CD4-positive, CD25-positive, alpha-beta regulatory T cell (primary cell): ENCODE results near the gene ELMO3. TPM values are rescaled to one million over a fixed set of nuclear protein-coding genes. Genes with fewer than 3 reads are reported as not detected.

Experiments
- ATAC-seq, 2 donors: fragments of 150-1000 bp; cut with Tn5 transposase; one replicate each; pipeline ENCODE4 v1.10.0; 2021; ENCODE audit warnings: low read depth in 2 of 2, moderate number of reproducible peaks in 2 of 2, moderate library complexity in 1 of 2
- DNase-seq, 3 donors: peaks; one replicate each; pipeline versions ENCODE4 v3.0.0 to v3.0.0-alpha.2; 2012 to 2022; ENCODE audit warnings: mixed read lengths in 1 of 3
- H3K27ac ChIP-seq: one replicate; pipeline ENCODE4 v1.7.0; 2013; ENCODE audit warnings: mild to moderate bottlenecking, low read length; ENCODE audit not compliant: insufficient read depth, poor library complexity, severe bottlenecking
- H3K27me3 ChIP-seq: one replicate; pipeline ENCODE4 v1.7.0; 2013; ENCODE audit warnings: low read length; ENCODE audit not compliant: control insufficient read depth, insufficient read depth
- H3K36me3 ChIP-seq: one replicate; pipeline ENCODE4 v1.7.0; 2013; ENCODE audit warnings: mild to moderate bottlenecking, low read length, moderate library complexity; ENCODE audit not compliant: control insufficient read depth, insufficient read depth
- H3K4me1 ChIP-seq: 2 replicates; pipeline ENCODE4 v1.7.0; 2013; ENCODE audit warnings: mild to moderate bottlenecking, low read length; ENCODE audit not compliant: insufficient read depth, control insufficient read depth, poor library complexity, severe bottlenecking
- H3K4me3 ChIP-seq: one replicate; pipeline ENCODE4 v1.7.0; 2013; ENCODE audit warnings: low read depth, mild to moderate bottlenecking, low read length, moderate library complexity
- H3K9me3 ChIP-seq, 2 experiments: 1 replicate in 1 of 2; 2 replicates in 1 of 2; pipeline ENCODE4 v1.7.0; 2013; ENCODE audit warnings: low read length in 2 of 2, mild to moderate bottlenecking in 1 of 2, moderate library complexity in 1 of 2; ENCODE audit not compliant: control insufficient read depth in 2 of 2
- H3K27ac Mint-ChIP-seq, 3 donors: one replicate each; pipeline ENCODE4 v1.8.0; 2020 to 2022; ENCODE audit warnings: mild to moderate bottlenecking in 3 of 3, mixed read lengths in 3 of 3, moderate library complexity in 2 of 3
- H3K27me3 Mint-ChIP-seq: one replicate; pipeline ENCODE4 v1.8.0; 2022; ENCODE audit warnings: mild to moderate bottlenecking, mixed read lengths
- H3K36me3 Mint-ChIP-seq: one replicate; pipeline ENCODE4 v1.8.0; 2020; ENCODE audit warnings: mixed read lengths
- H3K4me1 Mint-ChIP-seq, 4 donors: one replicate each; pipeline ENCODE4 v1.8.0; 2020 to 2022; ENCODE audit warnings: mixed read lengths in 4 of 4, mild to moderate bottlenecking in 1 of 4
- H3K4me3 Mint-ChIP-seq, 4 donors: one replicate each; pipeline ENCODE4 v1.8.0; 2020 to 2022; ENCODE audit warnings: mild to moderate bottlenecking in 4 of 4, mixed read lengths in 4 of 4, moderate library complexity in 3 of 4
- H3K9me3 Mint-ChIP-seq, 7 donors: one replicate each; pipeline ENCODE4 v1.8.0; 2020 to 2022; ENCODE audit warnings: mixed read lengths in 7 of 7, mild to moderate bottlenecking in 3 of 7, moderate library complexity in 2 of 7
- polyA plus RNA-seq, 4 donors: library from polyadenylated mRNA; unstranded; fragments of 300-500 nt; fragmentation: Illumina TruSeq; gene quantifications; one replicate each; pipeline ENCODE4 v1.2.3, GENCODE V29; 2021
- total RNA-seq: library from RNA; stranded (reverse); gene quantifications from one replicate; pipeline ENCODE4 v1.2.3, GENCODE V29; 2022

ELMO3 gene, protein sequence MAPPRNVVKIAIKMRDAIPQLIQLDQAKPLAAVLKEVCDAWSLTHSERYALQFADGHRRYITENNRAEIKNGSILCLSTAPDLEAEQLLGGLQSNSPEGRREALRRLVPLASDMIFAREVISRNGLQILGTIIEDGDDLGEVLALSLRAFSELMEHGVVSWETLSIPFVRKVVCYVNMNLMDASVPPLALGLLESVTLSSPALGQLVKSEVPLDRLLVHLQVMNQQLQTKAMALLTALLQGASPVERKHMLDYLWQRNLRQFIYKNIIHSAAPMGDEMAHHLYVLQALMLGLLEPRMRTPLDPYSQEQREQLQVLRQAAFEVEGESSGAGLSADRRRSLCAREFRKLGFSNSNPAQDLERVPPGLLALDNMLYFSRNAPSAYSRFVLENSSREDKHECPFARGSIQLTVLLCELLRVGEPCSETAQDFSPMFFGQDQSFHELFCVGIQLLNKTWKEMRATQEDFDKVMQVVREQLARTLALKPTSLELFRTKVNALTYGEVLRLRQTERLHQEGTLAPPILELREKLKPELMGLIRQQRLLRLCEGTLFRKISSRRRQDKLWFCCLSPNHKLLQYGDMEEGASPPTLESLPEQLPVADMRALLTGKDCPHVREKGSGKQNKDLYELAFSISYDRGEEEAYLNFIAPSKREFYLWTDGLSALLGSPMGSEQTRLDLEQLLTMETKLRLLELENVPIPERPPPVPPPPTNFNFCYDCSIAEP
- total RNA-seq (2.2 TPM), polyA plus RNA-seq (under 1 TPM in 1 of 4 donors, not detected in 3; 0.09 TPM)

- DNase-seq, result no peak
- no peak within 1 kb of the TSS for H3K27ac ChIP-seq
- ATAC-seq, result no peak
Observed at GRCh38 chr16:67199011-67199807, at the start of gene ELMO3. Gene ELMO3, plus strand, starts transcription at chr16:67199131. Its CDS starts 196 bp downstream, at chr16:67199327.

DNA sequence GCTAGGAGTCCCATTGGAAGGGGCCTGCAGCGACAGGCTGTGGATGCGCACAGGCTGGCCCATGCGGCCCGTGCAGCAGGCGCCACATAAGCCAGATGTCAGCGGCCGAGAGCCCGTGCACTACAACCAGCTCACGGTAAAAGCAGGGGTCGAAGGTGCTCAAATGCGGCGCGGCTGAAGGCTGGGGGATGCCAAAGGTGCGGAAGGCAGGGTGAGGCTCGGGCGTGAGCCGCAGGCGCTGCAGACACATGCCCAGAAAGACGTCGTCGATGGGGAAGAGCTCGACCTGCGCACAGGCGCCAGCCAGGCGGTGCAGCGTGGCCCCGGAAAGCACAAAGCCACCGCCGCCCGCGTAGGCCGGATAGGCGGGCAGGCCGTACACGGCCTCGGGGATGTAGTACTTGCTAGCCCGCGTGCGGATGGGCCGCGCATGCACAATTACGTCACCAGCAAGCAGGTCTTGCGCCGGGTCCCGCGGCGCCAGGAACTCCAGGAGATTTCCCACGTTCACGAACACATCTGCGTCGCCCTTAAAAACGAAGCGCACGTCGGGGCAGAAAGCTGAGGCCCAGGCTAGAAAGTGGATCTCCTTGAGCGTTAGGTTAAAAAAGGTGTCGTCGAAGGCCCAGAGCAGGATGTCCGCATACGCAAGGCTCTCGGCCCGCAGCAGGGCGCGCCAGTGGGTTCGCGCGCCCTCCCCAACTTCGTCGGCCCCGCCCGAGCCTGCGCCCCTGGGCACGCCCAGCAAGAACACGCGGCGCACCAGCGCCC, 49.5 kb upstream of the ELMO3 start:
- no peak overlapping the region for H3K27ac ChIP-seq
- H3K4me1 Mint-ChIP-seq, result peaks cover 0 to 25% (median 12%) of the 10 kb centered on the region in 4 donors
- no peaks in the 10 kb centered on the region for H3K27me3 ChIP-seq
- peaks cover 16% of the 10 kb centered on the region for H3K27me3 Mint-ChIP-seq
- H3K36me3 Mint-ChIP-seq, result peaks cover 37% of the 10 kb centered on the region
- DNase-seq (no peak), ATAC-seq (no peak)
- no peak overlapping the region for H3K4me3 ChIP-seq
- H3K4me1 ChIP-seq, result peaks cover 16% of the 10 kb centered on the region
- peaks cover 22% of the 10 kb centered on the region for H3K36me3 ChIP-seq
- no peaks in the 10 kb centered on the region for H3K9me3 ChIP-seq
- peak overlapping the region in 3 of 4 donors; percentile 35 to 52 (median 43) for H3K4me3 Mint-ChIP-seq
- H3K27ac Mint-ChIP-seq, result no peak overlapping the region
- H3K9me3 Mint-ChIP-seq, result no peaks in the 10 kb centered on the region

More at GRCh38 chr16:67199011-67199807, at the start of gene ELMO3:
- peak within 1 kb of the TSS in 2 of 4 donors; percentile 47 to 78 for H3K4me3 Mint-ChIP-seq
- Histone ChIP-seq H3K9me3 (no peaks in the 10 kb centered on the region), H3K4me1 (no peaks in the 10 kb centered on the region), H3K4me3 (no peak within 1 kb of the TSS), H3K36me3 (peaks cover 54% of the 10 kb centered on the region), H3K27me3 (no peaks in the 10 kb centered on the region)
- no peaks in the 10 kb centered on the region for H3K27me3 Mint-ChIP-seq
- peaks cover 27% of the 10 kb centered on the region for H3K36me3 Mint-ChIP-seq
- peaks cover 0 to 26% (median 15%) of the 10 kb centered on the region in 4 donors for H3K4me1 Mint-ChIP-seq
- H3K9me3 Mint-ChIP-seq, result no peaks in the 10 kb centered on the region
- no peak within 1 kb of the TSS for H3K27ac Mint-ChIP-seq

- H3K36me3 ChIP-seq, result peaks cover 16% of the 10 kb centered on the region
- ATAC-seq (peak; percentile 52 to 57), DNase-seq (peak in 1 of 3 donors; percentile 68)
- peaks cover 29% of the 10 kb centered on the region for H3K36me3 Mint-ChIP-seq
- H3K4me3 ChIP-seq, result no peak overlapping the region
- no peaks in the 10 kb centered on the region for H3K9me3 Mint-ChIP-seq
- H3K4me3 Mint-ChIP-seq, result peak overlapping the region in 1 of 4 donors; percentile 52
- no peak overlapping the region for H3K27ac Mint-ChIP-seq
- H3K27me3 ChIP-seq, result no peaks in the 10 kb centered on the region
- H3K4me1 Mint-ChIP-seq, result peaks cover 0 to 26% (median 12%) of the 10 kb centered on the region in 4 donors
- no peak overlapping the region for H3K27ac ChIP-seq
- peaks cover 24% of the 10 kb centered on the region for H3K4me1 ChIP-seq
- peaks cover 16% of the 10 kb centered on the region for H3K27me3 Mint-ChIP-seq
- no peaks in the 10 kb centered on the region for H3K9me3 ChIP-seq
Observed at GRCh38 chr16:67150047-67150832, 48.7 kb upstream of the ELMO3 start.

DNA sequence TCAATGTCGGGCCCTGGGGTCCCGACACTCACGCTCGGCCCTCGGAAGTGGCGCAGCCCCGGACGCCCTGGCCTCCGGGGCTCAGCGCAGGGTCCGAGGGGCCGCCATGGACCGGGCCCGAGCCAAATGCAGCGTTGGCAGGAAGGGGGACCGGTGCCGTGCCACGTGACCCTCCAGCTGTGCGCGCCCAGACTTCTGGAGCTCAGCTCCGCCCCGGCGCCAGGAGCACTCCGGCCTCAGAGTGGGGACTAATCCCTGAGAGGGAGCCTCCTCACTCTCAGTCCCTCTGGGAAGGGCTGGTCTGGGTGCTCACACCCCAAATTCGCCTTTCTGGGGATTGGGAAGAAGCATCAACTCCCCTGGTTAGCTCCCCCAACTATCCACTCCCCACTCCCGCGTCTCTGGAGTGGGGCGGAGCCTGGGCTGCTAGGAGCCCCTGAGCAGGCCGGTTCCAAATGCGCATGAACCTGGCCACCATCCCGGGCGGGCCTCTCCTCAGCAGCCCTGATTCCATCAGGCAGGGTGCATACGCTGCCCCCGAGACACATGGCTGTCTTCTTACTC, 48.0 kb upstream of the ELMO3 start, which contains the start of gene B3GNT9:
TSS of gene B3GNT9 (minus strand) at position 166 of the 564 bp plus-strand sequence. CDS start 513 bp downstream, outside the sequence.
- H3K27me3 ChIP-seq, result no peaks in the 10 kb centered on the region
- H3K4me1 ChIP-seq, result peaks cover 31% of the 10 kb centered on the region
- no peak within 1 kb of the TSS for H3K27ac ChIP-seq
- peaks cover 0 to 30% (median 13%) of the 10 kb centered on the region in 4 donors for H3K4me1 Mint-ChIP-seq
- H3K4me3 ChIP-seq, result peak within 1 kb of the TSS; percentile 41
- ATAC-seq, result no peak
- H3K9me3 ChIP-seq, result no peaks in the 10 kb centered on the region
- H3K36me3 Mint-ChIP-seq, result peaks cover 22% of the 10 kb centered on the region
- H3K27ac Mint-ChIP-seq, result peak within 1 kb of the TSS in 1 of 3 donors; percentile 56
- DNase-seq, result peak in 1 of 3 donors; percentile 68
- H3K4me3 Mint-ChIP-seq, result peak within 1 kb of the TSS; percentile 27 to 75 (median 59)
- H3K27me3 Mint-ChIP-seq, result peaks cover 16% of the 10 kb centered on the region
- peaks cover 16% of the 10 kb centered on the region for H3K36me3 ChIP-seq
- H3K9me3 Mint-ChIP-seq, result no peaks in the 10 kb centered on the region

DNA sequence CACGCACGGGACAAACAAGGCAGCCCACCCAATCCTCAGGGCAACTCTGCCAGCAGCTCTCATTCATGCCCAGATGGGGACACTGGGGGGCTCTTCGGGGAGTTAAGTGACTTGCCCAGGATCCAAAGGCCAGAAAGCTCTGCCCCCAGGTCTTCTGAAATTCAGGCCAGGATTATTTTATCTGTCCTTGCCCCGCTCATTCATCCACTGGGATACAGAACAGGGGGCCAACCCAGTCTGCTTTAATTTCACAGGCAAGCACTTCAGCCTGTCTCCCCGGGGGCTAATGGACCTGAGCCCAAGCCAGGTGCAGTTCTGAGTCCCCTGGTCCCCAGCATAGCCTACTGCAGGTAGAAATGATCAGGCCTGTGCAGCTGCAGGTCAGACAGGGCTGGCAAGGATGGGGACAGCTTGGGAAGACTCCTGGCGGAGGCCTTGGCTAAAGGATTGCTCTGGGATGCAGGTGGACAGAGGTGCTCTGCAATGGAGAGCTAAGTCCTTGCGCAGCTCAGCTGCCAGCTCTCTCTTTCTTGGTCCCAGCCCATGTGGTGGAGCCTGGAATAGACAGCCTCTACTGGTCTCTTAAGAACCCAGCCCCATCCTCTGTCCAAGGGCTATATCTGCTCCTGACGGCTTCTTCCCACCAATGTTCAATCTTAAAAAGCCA, 47.4 kb upstream of the ELMO3 start:
- H3K4me1 ChIP-seq, result peaks cover 36% of the 10 kb centered on the region
- H3K27me3 ChIP-seq, result no peaks in the 10 kb centered on the region
- H3K36me3 ChIP-seq, result peaks cover 11% of the 10 kb centered on the region
- H3K27ac ChIP-seq, result no peak overlapping the region
- Mint-ChIP-seq H3K4me1 (peaks cover 0 to 36% (median 18%) of the 10 kb centered on the region in 4 donors), H3K27ac (peak overlapping the region in 1 of 3 donors; percentile 56), H3K9me3 (no peaks in the 10 kb centered on the region), H3K36me3 (peaks cover 16% of the 10 kb centered on the region), H3K4me3 (peak overlapping the region; percentile 27 to 75 (median 59)), H3K27me3 (peaks cover 16% of the 10 kb centered on the region)
- no peaks in the 10 kb centered on the region for H3K9me3 ChIP-seq
- H3K4me3 ChIP-seq, result no peak overlapping the region
- no peak for DNase-seq
- ATAC-seq, result no peak
